ENCODE measurements around the gene DRAM2.

GRCh38 chr1:111157431-111157830 lies 17.5 kb upstream of the DRAM2 start:
- TF ChIP-seq CTCF (conservative IDR thresholded peaks at IDR 0.05; ENCODE audit: low read depth, low read length) (no peak), SMC3 (IDR thresholded peaks at IDR 0.05; ENCODE audit: low read depth, low read length) (no peak), POLR2A (IDR thresholded peaks at IDR 0.05; ENCODE audit: low read depth, low read length) (no peak), RAD21 (IDR thresholded peaks at IDR 0.05; ENCODE audit: low read length) (no peak)
